ENCODE measurements around the gene CTCFL.

GRCh38 chr20:57471496-57472372 lies 53.2 kb downstream of the CTCFL start:
- TF ChIP-seq CTCF (conservative IDR thresholded peaks at IDR 0.05 in 1 of 2, IDR thresholded peaks at IDR 0.05 in 1 of 2; ENCODE audit: low read depth in 1 of 2, low read length in 2 of 2) (no peak), EZH2 (IDR thresholded peaks at IDR 0.05; ENCODE audit: low read length, missing control alignments) (no peak)

Data from fibroblast of lung (primary cell).